HEK293 (cell line): ENCODE results near the gene SLC26A6.

Experiments used
- CTCF ChIA-PET: fragments of 350-600 bp; formaldehyde crosslinking; extraction: SDS; loops from one replicate; lab custom pipeline; 2021; ENCODE audit warnings: antibody characterized with exemption; lab: Yijun Ruan, JAX
- POLR2A ChIA-PET: fragments of 300-600 bp; formaldehyde crosslinking; extraction: SDS; loops from one replicate; lab custom pipeline; 2020; ENCODE audit warnings: antibody characterized with exemption, inconsistent platforms; lab: Yijun Ruan, JAX
- H3K27ac ChIP-seq: fragments of 200-500 bp; sonication (Bioruptor generic); 2 replicates; pipeline ENCODE4 v1.5.1; 2014; ENCODE audit warnings: low read depth, low read length, control low read depth, inconsistent platforms; ENCODE audit errors: extremely low read depth
- H3K36me3 ChIP-seq, 2 experiments: fragments of 200-500 bp in 1 of 2; sonication (Bioruptor generic) in 1 of 2; 1 replicate in 1 of 2; 2 replicates in 1 of 2; pipeline ENCODE4 v1.5.1; 2014 to 2017; ENCODE audit warnings: inconsistent platforms in 2 of 2, low read length in 2 of 2; ENCODE audit not compliant: control insufficient read depth in 2 of 2, insufficient read depth in 1 of 2
- H3K4me1 ChIP-seq: fragments of 200-500 bp; sonication (Bioruptor generic); 2 replicates; pipeline ENCODE4 v1.5.1; 2014; ENCODE audit warnings: mild to moderate bottlenecking, low read length, inconsistent platforms; ENCODE audit not compliant: control insufficient read depth, insufficient read depth
- H3K4me3 ChIP-seq: 2 replicates; pipeline ENCODE4 v1.5.1; 2011; ENCODE audit warnings: low read depth, mild to moderate bottlenecking, control low read depth, low read length, moderate library complexity
- H3K9me3 ChIP-seq: fragments of 200-500 bp; sonication (Bioruptor generic); 2 replicates; pipeline ENCODE4 v1.5.1; 2014; ENCODE audit warnings: low read depth, low read length, inconsistent platforms; ENCODE audit not compliant: control insufficient read depth, insufficient read depth
- ATF2 ChIP-seq: fragments of 450-650 bp; formaldehyde crosslinking; IDR thresholded peaks from 2 replicates; pipeline ENCODE4 v1.5.1; 2016; ENCODE audit warnings: missing biosample characterization, missing genetic modification characterization, low read depth
- BCL11B ChIP-seq: fragments of 450-650 bp; formaldehyde crosslinking; IDR thresholded peaks from 2 replicates; pipeline ENCODE4 v1.5.1; 2016; ENCODE audit warnings: low read depth, missing biosample characterization, missing genetic modification characterization
- FEZF1 ChIP-seq: fragments of 450-650 bp; formaldehyde crosslinking; IDR thresholded peaks from 2 replicates; pipeline ENCODE4 v1.5.1; 2016; ENCODE audit warnings: missing biosample characterization, missing genetic modification characterization
- KLF16 ChIP-seq: fragments of 450-650 bp; formaldehyde crosslinking; IDR thresholded peaks from 2 replicates; pipeline ENCODE4 v1.5.1; 2017; ENCODE audit warnings: missing biosample characterization, missing genetic modification characterization
- KLF9 ChIP-seq: fragments of 450-650 bp; formaldehyde crosslinking; IDR thresholded peaks from 2 replicates; pipeline ENCODE4 v1.5.1; 2016; ENCODE audit warnings: missing biosample characterization, missing genetic modification characterization, low read depth
- PRDM1 ChIP-seq: fragments of 450-650 bp; formaldehyde crosslinking; IDR thresholded peaks from 2 replicates; pipeline ENCODE4; 2016; ENCODE audit warnings: missing biosample characterization, missing genetic modification characterization
- SP3 ChIP-seq: fragments of 450-650 bp; formaldehyde crosslinking; IDR thresholded peaks from 2 replicates; pipeline ENCODE4 v1.5.1; 2016; ENCODE audit warnings: missing biosample characterization, missing genetic modification characterization
- ZBTB8A ChIP-seq: fragments of 450-650 bp; formaldehyde crosslinking; IDR thresholded peaks from 2 replicates; pipeline ENCODE4 v1.5.1; 2016; ENCODE audit warnings: missing biosample characterization, missing genetic modification characterization
- ZNF23 ChIP-seq: fragments of 450-650 bp; formaldehyde crosslinking; IDR thresholded peaks from 2 replicates; pipeline ENCODE4 v1.5.1; 2016; ENCODE audit warnings: missing biosample characterization, missing genetic modification characterization, borderline replicate concordance
- ZNF24 ChIP-seq: fragments of 450-650 bp; formaldehyde crosslinking; IDR thresholded peaks from 2 replicates; pipeline ENCODE4 v1.5.1; 2016; ENCODE audit warnings: missing biosample characterization, missing genetic modification characterization
- ZNF324 ChIP-seq: fragments of 450-650 bp; formaldehyde crosslinking; IDR thresholded peaks from 2 replicates; pipeline ENCODE4 v1.5.1; 2016; ENCODE audit warnings: missing biosample characterization, missing genetic modification characterization
- ZNF362 ChIP-seq: fragments of 450-650 bp; formaldehyde crosslinking; IDR thresholded peaks from 2 replicates; pipeline ENCODE4 v1.5.1; 2016; ENCODE audit warnings: missing biosample characterization, missing genetic modification characterization
- ZNF473 ChIP-seq: fragments of 450-650 bp; formaldehyde crosslinking; IDR thresholded peaks from 2 replicates; pipeline ENCODE4 v1.5.1; 2017; ENCODE audit warnings: missing biosample characterization, missing genetic modification characterization
- ZNF544 ChIP-seq: fragments of 450-650 bp; formaldehyde crosslinking; IDR thresholded peaks from 2 replicates; pipeline ENCODE4 v1.5.0; 2017; ENCODE audit warnings: missing biosample characterization, missing genetic modification characterization
- ZNF585B ChIP-seq: fragments of 450-650 bp; formaldehyde crosslinking; IDR thresholded peaks from 2 replicates; pipeline ENCODE4 v1.5.1; 2016; ENCODE audit warnings: missing biosample characterization, missing genetic modification characterization
- ZNF664 ChIP-seq: fragments of 450-650 bp; formaldehyde crosslinking; IDR thresholded peaks from 2 replicates; pipeline ENCODE4 v1.5.1; 2016; ENCODE audit warnings: missing biosample characterization, missing genetic modification characterization
- ZNF768 ChIP-seq: fragments of 450-650 bp; formaldehyde crosslinking; IDR thresholded peaks from 2 replicates; pipeline ENCODE4 v1.5.1; 2018; ENCODE audit warnings: missing biosample characterization, mild to moderate bottlenecking, missing genetic modification characterization
- ZNF792 ChIP-seq: fragments of 450-650 bp; formaldehyde crosslinking; IDR thresholded peaks from 2 replicates; pipeline ENCODE4 v1.5.1; 2016; ENCODE audit warnings: missing biosample characterization, missing genetic modification characterization
- ZNF837 ChIP-seq: fragments of 450-650 bp; formaldehyde crosslinking; IDR thresholded peaks from 2 replicates; pipeline ENCODE4 v1.5.1; 2016; ENCODE audit warnings: missing biosample characterization, missing genetic modification characterization

SLC26A6 gene

GRCh38 chr3:48648188-48648850 is 13.1 kb upstream of the SLC26A6 start (continued):
- no peak for TF ChIP-seq ATF2 (tag by site-specific recombination)
- TF ChIP-seq ZNF24 (tag by site-specific recombination) = no peak
- no peak for TF ChIP-seq ZNF837
- no peak for TF ChIP-seq FEZF1 (tag by site-specific recombination)
- no peak for TF ChIP-seq ZNF324 (tag by site-specific recombination)
- TF ChIP-seq ZNF473 (tag by site-specific recombination) = no peak
- no peak for TF ChIP-seq PRDM1 (tag by site-specific recombination)
- no peak for TF ChIP-seq ZNF768 (tag by site-specific recombination)
- TF ChIP-seq ZNF362 = no peak
- TF ChIP-seq, all 188 proteins: peak for 0

GRCh38 chr3:48647714-48648113 is 12.5 kb upstream of the SLC26A6 start:
- TF ChIP-seq SP3 (no peak), ZBTB8A (tag by site-specific recombination) (no peak), ZNF792 (no peak), KLF16 (no peak), ZNF23 (no peak), ZNF24 (tag by site-specific recombination) (no peak), ZNF664 (tag by site-specific recombination) (no peak), ZNF585B (tag by site-specific recombination) (no peak)
- TF ChIP-seq, all 188 proteins: peak for 0
- CTCF ChIA-PET = no interaction called here
- H3K4me1 ChIP-seq = no peaks in the 10 kb centered on the region
- POLR2A ChIA-PET = no interaction called here
- H3K36me3 ChIP-seq = no peaks in the 10 kb centered on the region
- no peak overlapping the region for H3K4me3 ChIP-seq
- no peak overlapping the region for H3K27ac ChIP-seq
- H3K9me3 ChIP-seq = no peaks in the 10 kb centered on the region

- Histone ChIP-seq H3K4me3 (no peak overlapping the region), H3K36me3 (no peaks in the 10 kb centered on the region)
- TF ChIP-seq KLF9 = peak; percentile 51; the same call in 1 of the 2 replicates
- peak; percentile 62; the same call in 1 of the 2 replicates for TF ChIP-seq BCL11B
- no peak for TF ChIP-seq ZNF544 (tag by site-specific recombination)
- TF ChIP-seq, all 188 proteins: peak for 2
- POLR2A ChIA-PET = no interaction called here
- Histone ChIP-seq H3K4me1 (no peaks in the 10 kb centered on the region), H3K9me3 (no peaks in the 10 kb centered on the region), H3K27ac (no peak overlapping the region)
- CTCF ChIA-PET = interaction anchor here (1.0 kb wide), 1 partner anchor 10 kb away, joined by 4 read pairs; the partner anchor contains the start of gene SLC26A6
Observed at GRCh38 chr3:48644898-48645760, 9.9 kb upstream of the SLC26A6 start.
